Activated T-cell treated with anti-CD3 and anti-CD28 coated beads, Interleukin-2, amount 50 U/mL, for 72 hours (primary cell): ENCODE data around the gene KRT78. TPM values are rescaled to one million over a fixed set of nuclear protein-coding genes. Genes with fewer than 3 reads are reported as not detected.

ENCODE experiments used
- ATAC-seq, 2 donors: fragments of 150-1000 bp; cut with Tn5 transposase; replicated peaks in 1 of 2; 2 replicates each; pipeline ENCODE4 v1.10.0; 2021; ENCODE audit warnings: moderate library complexity in 2 of 2, mild to moderate bottlenecking in 1 of 2
- DNase-seq, 2 donors: peaks; one replicate each; pipeline ENCODE4 v3.0.0; 2021 to 2022; ENCODE audit warnings: mixed read lengths in 1 of 2
- H3K27ac Mint-ChIP-seq: one replicate; pipeline ENCODE4 v1.8.0; 2022; ENCODE audit warnings: mild to moderate bottlenecking, moderate library complexity, mixed read lengths
- H3K27me3 Mint-ChIP-seq: one replicate; pipeline ENCODE4 v1.8.0; 2022; ENCODE audit warnings: low read depth, mixed read lengths
- H3K36me3 Mint-ChIP-seq, 2 donors: one replicate each; pipeline ENCODE4 v1.8.0; 2022; ENCODE audit warnings: mixed read lengths in 2 of 2, mild to moderate bottlenecking in 1 of 2; ENCODE audit not compliant: insufficient read depth in 2 of 2
- H3K4me1 Mint-ChIP-seq: one replicate; pipeline ENCODE4 v1.8.0; 2022; ENCODE audit warnings: low read depth, mixed read lengths
- H3K4me3 Mint-ChIP-seq, 2 donors: one replicate each; pipeline ENCODE4 v1.8.0; 2022; ENCODE audit warnings: mild to moderate bottlenecking in 2 of 2, mixed read lengths in 2 of 2, moderate library complexity in 2 of 2
- H3K9me3 Mint-ChIP-seq, 2 donors: one replicate each; pipeline ENCODE4 v1.8.0; 2022; ENCODE audit warnings: mixed read lengths in 2 of 2
- total RNA-seq, 2 donors: library from RNA; stranded (reverse); gene quantifications; one replicate each; pipeline ENCODE4 v1.2.3, GENCODE V29; 2022

KRT78 gene
- total RNA-seq, 2 donors from 2014 or later: not detected

DNA sequence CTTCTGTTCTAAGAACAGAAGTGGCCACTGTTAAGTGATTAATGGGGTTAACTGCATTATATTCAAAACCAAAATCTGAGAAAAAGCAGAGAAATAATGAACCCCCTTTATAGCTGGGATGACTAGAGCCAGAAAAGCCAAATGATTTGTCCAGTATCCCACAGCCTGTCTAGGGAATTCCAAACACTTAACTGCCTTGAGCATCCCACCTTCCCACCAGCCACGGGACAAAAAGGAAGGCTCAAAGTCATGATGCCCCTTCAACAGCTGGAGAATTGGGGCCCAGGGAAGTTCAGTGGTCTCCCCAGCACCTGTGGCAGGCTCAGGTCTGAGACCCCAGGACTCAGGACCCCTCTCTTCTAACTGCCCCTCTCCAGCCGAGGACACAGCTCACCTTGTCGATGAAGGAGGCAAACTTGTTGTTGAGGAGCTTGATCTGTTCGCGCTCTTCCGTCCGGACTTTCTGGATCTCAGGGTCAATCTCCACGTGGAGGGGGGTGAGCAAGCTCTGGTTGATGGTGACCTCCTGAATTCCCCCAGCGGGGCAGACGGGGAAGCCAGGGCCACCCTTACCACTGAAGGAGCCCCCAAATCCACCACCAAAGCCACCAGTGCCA is 35.5 kb downstream of the KRT78 start:
- no peak for DNase-seq
- no peak overlapping the region for H3K27ac Mint-ChIP-seq
- ATAC-seq: no peak
- no peaks in the 10 kb centered on the region for H3K36me3 Mint-ChIP-seq
- H3K4me3 Mint-ChIP-seq: no peak overlapping the region
- no peaks in the 10 kb centered on the region for H3K9me3 Mint-ChIP-seq
- H3K27me3 Mint-ChIP-seq: no peaks in the 10 kb centered on the region
- H3K4me1 Mint-ChIP-seq: peaks cover 11% of the 10 kb centered on the region

GRCh38 chr12:52812749-52813148 is 36.0 kb downstream of the KRT78 start:
- Mint-ChIP-seq H3K4me1 (peaks cover 6% of the 10 kb centered on the region), H3K4me3 (no peak overlapping the region), H3K27ac (no peak overlapping the region), H3K36me3 (no peaks in the 10 kb centered on the region), H3K27me3 (no peaks in the 10 kb centered on the region), H3K9me3 (no peaks in the 10 kb centered on the region)
- no peak for ATAC-seq
- DNase-seq: no peak

- Mint-ChIP-seq H3K9me3 (no peaks in the 10 kb centered on the region), H3K4me3 (no peak overlapping the region), H3K4me1 (no peaks in the 10 kb centered on the region), H3K36me3 (no peaks in the 10 kb centered on the region), H3K27me3 (no peaks in the 10 kb centered on the region), H3K27ac (no peak overlapping the region)
- ATAC-seq (no peak), DNase-seq (no peak)
Measured at GRCh38 chr12:52812073-52812400, 36.8 kb downstream of the KRT78 start.

DNA sequence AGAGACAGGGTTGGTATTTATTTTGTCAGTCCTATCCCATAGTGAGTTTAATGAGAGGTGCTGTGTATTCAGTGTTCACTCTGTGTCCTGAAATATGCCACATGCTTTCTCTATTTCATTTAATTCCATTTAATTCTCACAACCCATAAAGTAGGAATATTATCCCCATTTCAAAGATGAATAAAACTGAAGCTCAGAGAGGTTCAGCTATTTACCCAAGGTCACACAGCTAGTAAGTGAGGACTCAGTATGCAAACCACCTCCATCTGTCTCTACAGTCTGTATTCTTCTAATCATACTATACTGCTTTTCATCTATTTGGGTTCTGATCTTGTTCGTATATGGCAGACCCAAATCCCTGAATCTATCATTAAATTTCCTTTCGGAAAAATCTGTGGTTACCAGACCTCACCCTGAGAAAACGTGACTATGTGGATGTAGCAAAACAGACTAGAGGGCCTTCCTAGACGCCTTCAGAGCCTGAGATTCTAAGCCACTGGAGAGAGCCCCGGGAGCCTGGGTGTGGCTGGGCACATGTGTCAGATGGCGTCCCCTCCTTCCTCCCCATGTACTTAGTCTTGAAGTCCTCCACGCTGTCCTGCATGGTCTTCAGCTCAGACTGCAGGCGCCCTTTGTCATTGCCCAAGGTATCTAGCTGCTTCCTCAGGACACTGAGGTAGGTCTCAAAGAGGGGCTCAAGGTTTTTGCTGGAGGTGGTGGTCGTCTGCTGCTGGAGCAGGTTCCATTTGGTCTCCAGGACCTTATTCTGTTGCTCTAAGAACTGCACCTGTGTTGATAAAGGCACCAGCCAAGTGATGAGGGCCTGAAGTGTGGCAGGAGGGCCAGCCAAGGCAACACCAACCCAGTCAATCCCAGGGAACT is 37.4 kb downstream of the KRT78 start:
- no peaks in the 10 kb centered on the region for H3K36me3 Mint-ChIP-seq
- no peaks in the 10 kb centered on the region for H3K27me3 Mint-ChIP-seq
- no peak for DNase-seq
- no peaks in the 10 kb centered on the region for H3K9me3 Mint-ChIP-seq
- no peak overlapping the region for H3K27ac Mint-ChIP-seq
- H3K4me1 Mint-ChIP-seq: no peaks in the 10 kb centered on the region
- no peak for ATAC-seq
- H3K4me3 Mint-ChIP-seq: no peak overlapping the region

GRCh38 chr12:52810554-52810953 is 38.2 kb downstream of the KRT78 start:
- Mint-ChIP-seq H3K4me3 (no peak overlapping the region), H3K27ac (no peak overlapping the region), H3K9me3 (no peaks in the 10 kb centered on the region), H3K27me3 (no peaks in the 10 kb centered on the region), H3K36me3 (no peaks in the 10 kb centered on the region), H3K4me1 (no peaks in the 10 kb centered on the region)
- DNase-seq (no peak), ATAC-seq (no peak)

- Mint-ChIP-seq H3K36me3 (no peaks in the 10 kb centered on the region), H3K9me3 (no peaks in the 10 kb centered on the region)
Measured at GRCh38 chr12:52809166-52809565, 39.6 kb downstream of the KRT78 start.

DNA sequence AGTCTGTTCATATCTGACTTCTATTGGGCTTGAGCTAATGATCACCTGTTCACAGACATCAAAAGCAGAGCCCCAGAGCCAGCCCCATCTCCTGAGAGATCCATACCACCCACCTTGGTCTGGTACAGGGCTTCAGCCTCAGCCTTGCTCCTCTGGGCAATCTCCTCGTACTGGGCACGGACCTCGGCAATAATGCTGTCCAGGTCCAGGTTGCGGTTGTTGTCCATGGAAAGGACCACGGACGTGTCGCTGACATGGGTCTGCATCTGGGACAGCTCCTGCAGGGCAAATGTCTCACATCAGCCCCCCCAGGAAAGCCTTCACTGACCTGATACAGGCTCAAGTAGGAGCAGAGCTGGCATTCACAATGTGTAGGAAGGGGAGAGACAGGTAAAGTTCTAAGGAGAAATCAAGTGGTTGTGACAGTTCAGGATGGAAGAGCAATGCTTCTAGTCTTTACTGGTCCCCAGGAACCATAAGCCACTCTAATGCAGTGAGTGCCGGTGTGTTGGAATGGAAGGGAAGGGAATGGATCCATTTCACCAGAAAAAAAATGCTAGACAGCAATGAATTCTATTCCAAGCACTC is 40.1 kb downstream of the KRT78 start:
- no peak for DNase-seq
- Mint-ChIP-seq H3K27me3 (no peaks in the 10 kb centered on the region), H3K4me1 (no peaks in the 10 kb centered on the region), H3K36me3 (no peaks in the 10 kb centered on the region), H3K9me3 (no peaks in the 10 kb centered on the region), H3K4me3 (no peak overlapping the region), H3K27ac (no peak overlapping the region)
- ATAC-seq: no peak

More at GRCh38 chr12:52809166-52809565, 39.6 kb downstream of the KRT78 start:
- Mint-ChIP-seq H3K4me3 (no peak overlapping the region), H3K27me3 (no peaks in the 10 kb centered on the region), H3K4me1 (no peaks in the 10 kb centered on the region), H3K27ac (no peak overlapping the region)
- ATAC-seq (no peak), DNase-seq (no peak)

DNA sequence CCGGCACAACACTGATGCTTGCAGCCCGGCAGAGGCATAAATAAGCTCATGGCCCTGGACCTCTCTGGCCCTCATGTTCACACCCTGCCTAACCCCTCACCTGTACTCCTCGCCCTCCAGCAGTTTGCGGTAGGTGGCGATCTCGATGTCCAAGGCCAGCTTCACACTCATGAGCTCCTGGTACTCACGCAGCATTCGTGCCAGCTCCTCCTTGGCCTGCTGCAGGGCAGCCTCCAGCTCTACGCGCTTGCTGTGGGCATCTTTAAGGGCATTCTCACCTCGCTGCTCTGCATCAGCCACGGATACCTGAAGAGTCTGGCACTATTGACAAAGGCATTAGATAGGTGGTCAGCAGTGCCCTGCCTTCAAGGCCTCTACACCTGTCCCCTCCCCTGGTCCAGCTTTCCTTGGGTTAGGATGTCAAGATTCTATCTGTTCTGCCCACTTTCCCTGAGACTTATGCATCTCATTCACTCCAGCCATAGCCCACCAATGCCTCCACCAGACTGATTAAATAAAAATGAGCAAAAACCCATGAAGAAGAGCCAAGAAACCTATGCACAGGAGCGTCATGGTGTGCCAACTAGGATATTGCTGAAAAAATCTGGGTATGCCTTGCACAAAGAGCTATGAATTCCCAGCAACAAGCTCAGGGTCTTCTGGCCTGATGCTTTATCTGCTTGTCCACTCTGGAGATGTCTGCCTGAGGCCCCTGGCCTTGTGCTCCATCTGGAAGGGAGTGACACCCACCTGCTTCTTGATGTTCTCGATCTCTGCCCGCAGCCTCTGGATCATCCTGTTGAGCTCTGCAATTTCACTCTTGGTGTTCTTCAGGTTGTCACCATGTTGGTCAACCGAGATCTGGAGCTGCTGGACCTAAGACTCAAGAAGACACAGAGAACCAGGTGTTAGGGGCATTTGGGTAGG is 41.0 kb downstream of the KRT78 start:
- Mint-ChIP-seq H3K27me3 (no peaks in the 10 kb centered on the region), H3K4me1 (no peaks in the 10 kb centered on the region), H3K4me3 (no peak overlapping the region), H3K36me3 (no peaks in the 10 kb centered on the region), H3K9me3 (no peaks in the 10 kb centered on the region), H3K27ac (no peak overlapping the region)
- ATAC-seq: no peak
- no peak for DNase-seq

GRCh38 chr12:52806821-52807543 is 41.8 kb downstream of the KRT78 start:
- Mint-ChIP-seq H3K4me1 (no peaks in the 10 kb centered on the region), H3K27me3 (no peaks in the 10 kb centered on the region), H3K27ac (no peak overlapping the region), H3K36me3 (no peaks in the 10 kb centered on the region), H3K4me3 (no peak overlapping the region), H3K9me3 (no peaks in the 10 kb centered on the region)
- DNase-seq (no peak), ATAC-seq (no peak)

GRCh38 chr12:52806169-52806811 is 42.5 kb downstream of the KRT78 start:
- no peaks in the 10 kb centered on the region for H3K4me1 Mint-ChIP-seq
- no peak overlapping the region for H3K27ac Mint-ChIP-seq
- ATAC-seq (no peak), DNase-seq (no peak)
- no peak overlapping the region for H3K4me3 Mint-ChIP-seq
- H3K27me3 Mint-ChIP-seq: no peaks in the 10 kb centered on the region
- H3K36me3 Mint-ChIP-seq: no peaks in the 10 kb centered on the region
- H3K9me3 Mint-ChIP-seq: no peaks in the 10 kb centered on the region

- H3K4me3 Mint-ChIP-seq: no peak overlapping the region
- DNase-seq (no peak), ATAC-seq (no peak)
- no peaks in the 10 kb centered on the region for H3K36me3 Mint-ChIP-seq
- H3K4me1 Mint-ChIP-seq: no peaks in the 10 kb centered on the region
- H3K9me3 Mint-ChIP-seq: no peaks in the 10 kb centered on the region
- no peak overlapping the region for H3K27ac Mint-ChIP-seq
- no peaks in the 10 kb centered on the region for H3K27me3 Mint-ChIP-seq
Measured at GRCh38 chr12:52805739-52806138, 43.1 kb downstream of the KRT78 start.

GRCh38 chr12:52805000-52805399 is 43.8 kb downstream of the KRT78 start:
- Mint-ChIP-seq H3K27me3 (no peaks in the 10 kb centered on the region), H3K36me3 (no peaks in the 10 kb centered on the region), H3K4me3 (no peak overlapping the region), H3K27ac (no peak overlapping the region), H3K9me3 (no peaks in the 10 kb centered on the region), H3K4me1 (no peaks in the 10 kb centered on the region)
- ATAC-seq (no peak), DNase-seq (no peak)
